NCI-H345 treated with DMSO at 0.1 percent for 48 hours (cell line): ENCODE measurements around the gene PSMB8.

Experiments
- DNase-seq: peaks from one replicate; lab custom pipeline; 2025; ENCODE audit not compliant: unreplicated experiment; lab: John Stamatoyannopoulos, UW

Gene PSMB8

GRCh38 chr6:32857156-32857891 is 13.5 kb upstream of the PSMB8 start:
- DNase-seq: no peak

DNA sequence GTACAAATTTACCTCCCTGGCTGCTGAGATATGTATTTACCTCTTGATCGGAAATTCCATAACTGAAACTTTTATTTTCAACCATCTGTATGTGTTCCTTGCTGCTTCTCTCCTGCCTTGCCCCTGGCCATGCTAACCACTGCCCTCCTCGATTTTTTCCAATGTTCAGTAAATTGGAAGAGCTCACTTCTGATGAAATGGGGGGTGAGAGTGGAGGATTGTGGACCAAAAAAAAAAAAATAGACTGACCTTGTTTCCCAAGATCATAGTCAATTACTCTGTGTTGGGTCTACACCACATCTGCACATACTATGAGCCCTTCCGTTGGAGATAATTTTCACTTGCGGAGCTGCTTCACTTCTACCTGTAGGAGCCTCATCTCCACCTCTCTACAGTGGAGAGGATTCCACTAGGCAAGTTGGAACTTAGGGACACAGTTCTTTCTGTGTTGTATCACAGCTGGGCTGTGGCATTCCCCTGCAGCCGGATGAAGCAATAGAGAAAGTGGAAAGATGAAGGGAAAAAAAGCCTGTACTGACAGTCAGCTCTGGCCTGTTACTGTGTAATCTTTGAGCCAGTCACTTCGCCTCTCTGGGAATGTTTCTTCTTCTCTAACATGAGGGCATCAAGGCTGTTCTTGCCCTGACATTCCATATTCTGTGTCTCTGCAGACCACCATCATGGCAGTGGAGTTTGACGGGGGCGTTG is 11.8 kb upstream of the PSMB8 start:
- no peak for DNase-seq

DNA sequence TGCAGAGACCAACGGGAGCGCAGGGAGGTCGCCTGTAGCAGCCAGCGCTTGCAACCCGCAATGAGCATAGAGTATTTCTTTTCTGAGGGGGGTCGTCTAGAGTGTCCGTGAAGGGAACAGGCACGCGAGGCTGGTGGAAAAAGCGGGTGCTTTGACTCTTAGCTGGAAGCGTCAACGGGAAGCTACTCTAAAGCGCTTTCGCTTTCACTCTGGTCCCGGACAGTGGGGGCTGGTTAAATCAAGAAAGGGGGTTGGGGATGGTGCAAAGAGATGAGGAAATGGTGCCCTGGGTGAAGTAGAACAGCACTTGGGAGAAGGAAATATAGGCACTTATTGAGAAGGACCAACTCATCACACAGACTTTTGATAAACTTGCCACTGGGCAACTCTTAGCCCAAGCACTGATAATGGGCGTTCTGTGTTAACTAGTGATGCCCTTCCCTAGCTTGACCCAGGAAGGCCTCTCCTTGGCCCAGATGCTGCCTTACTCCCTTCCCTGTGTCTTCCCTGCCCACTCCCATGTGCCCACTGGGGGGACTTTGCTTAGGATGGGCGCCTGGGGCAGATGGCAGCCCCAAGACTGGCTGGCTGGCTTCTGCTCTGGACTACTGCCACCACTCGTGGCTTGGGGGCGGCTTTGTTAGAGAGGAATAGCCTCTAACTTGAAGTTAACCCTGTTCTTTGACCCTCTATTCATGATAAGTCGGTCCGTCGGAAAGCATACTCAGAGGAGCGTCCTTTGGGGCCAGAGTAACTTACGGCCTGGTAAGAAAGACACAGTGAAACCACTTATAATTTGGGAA is 10.7 kb upstream of the PSMB8 start:
- DNase-seq: no peak

DNA sequence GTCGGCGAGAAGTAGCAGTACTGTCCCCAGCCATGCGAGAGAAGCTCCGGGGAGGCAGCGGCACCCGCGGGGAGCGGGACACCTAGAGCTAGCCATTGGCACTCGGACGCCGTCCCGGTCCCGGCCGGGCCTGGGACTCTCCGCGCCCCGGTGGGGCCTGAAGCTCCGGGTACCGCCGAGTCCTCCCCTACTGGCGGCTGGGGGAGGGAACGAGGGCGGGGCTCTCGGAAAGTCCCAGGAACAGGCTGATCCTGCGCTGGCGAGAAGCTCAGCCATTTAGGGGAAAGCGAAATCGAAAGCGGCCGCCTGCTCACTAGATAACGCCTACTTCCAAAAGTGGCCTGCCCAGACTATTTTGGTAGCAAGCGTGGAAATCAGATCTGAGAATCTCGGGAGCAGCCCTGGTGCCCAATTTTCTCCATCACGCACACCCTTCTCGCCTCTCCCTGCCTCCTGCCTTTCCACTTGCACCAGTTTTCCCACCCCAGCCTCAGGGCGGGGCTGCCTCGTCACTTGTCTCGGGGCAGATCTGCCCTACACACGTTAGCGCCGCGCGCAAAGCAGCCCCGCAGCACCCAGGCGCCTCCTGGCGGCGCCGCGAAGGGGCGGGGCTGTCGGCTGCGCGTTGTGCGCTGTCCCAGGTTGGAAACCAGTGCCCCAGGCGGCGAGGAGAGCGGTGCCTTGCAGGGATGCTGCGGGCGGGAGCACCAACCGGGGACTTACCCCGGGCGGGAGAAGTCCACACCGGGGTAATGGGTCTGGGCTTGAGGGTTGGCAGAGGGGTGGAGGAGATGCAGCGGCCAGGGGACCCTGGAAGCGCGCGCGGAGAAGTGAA is 9.9 kb upstream of the PSMB8 start, which contains the start of the genes PSMB9 and TAP1:
PSMB9 (plus strand) TSS at position 652 of the 835 bp plus-strand sequence; CDS start at position 690, 38 bp downstream.
TAP1 (minus strand) TSS at position 164 of the 835 bp plus-strand sequence; CDS start at position 96, 68 bp downstream.
- DNase-seq: peak; percentile 67

DNA sequence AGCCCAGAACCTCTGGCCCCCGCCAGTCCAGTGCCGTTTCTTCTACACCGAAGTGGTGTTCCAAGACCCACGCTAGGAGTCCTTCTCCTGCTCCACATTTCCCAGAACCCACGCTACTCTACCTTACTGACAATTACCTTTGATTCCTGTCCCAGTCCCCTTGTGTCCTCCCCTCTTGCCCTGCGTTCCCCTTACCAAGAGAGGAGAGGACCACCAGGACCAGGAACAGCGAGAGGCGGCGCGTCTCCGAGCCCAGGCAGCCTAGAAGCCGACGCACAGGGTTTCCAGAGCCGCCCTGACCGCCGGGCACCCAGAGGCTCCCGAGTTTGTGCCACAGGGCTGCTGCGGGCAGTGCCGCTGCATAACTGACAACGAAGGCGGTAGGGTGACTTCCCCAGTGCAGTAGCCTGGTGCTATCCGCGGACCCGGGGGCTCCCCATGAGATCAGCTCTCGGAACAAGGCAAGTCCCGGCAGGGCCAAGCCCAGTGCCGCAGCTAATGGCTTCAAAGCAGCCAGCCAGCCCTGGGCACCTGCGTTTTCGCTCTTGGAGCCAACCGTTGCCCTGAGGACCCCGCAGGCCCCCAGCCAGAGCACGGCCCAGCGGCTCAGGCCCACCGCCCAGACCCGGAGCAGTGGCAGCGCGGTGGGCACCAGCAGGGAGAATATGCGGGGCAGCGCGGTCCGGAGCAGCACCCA is 9.1 kb upstream of the PSMB8 start:
- no peak for DNase-seq

- DNase-seq: no peak
Observed at GRCh38 chr6:32852018-32852843, 8.4 kb upstream of the PSMB8 start.

DNA sequence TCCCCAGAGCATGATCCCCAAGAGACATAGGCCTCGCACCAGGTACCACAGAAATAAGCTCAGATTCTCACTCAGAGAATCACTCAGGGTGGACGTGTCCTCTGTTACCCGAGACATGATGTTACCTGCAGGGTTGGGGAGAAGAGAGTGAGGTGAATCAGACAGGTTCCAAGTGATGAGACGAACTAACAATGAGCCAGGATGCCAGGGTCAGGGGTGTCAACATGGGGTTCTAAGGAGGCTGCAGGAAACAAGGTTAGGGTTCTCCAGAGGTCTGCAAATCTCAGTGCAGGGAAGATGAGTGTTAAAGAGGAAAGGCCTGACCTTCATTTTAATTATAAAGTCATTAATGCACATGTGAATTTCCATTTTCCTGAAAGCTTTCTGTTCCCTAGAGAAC is 7.2 kb upstream of the PSMB8 start:
- no peak for DNase-seq

- DNase-seq: no peak
Observed at GRCh38 chr6:32849126-32849525, 5.3 kb upstream of the PSMB8 start.

DNA sequence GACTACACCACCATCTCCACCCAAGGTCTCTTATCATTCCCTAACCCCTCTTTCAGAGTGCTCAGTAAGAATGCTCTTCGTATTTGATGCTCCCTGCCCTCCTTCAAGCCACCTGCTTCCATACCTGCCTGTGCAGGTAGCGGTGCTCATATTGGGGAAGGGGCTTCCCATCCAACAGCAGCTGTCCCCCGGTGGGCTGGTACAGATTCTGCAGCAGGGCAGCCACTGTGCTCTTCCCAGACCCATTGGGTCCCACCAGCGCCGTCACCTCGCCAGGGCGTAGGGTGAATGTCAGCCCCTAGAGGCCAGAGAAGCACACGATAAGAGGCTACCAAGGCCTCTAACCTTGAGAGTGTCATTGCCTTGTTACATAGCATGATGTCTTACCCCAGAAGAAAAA is 3.9 kb upstream of the PSMB8 start:
- no peak for DNase-seq

DNA sequence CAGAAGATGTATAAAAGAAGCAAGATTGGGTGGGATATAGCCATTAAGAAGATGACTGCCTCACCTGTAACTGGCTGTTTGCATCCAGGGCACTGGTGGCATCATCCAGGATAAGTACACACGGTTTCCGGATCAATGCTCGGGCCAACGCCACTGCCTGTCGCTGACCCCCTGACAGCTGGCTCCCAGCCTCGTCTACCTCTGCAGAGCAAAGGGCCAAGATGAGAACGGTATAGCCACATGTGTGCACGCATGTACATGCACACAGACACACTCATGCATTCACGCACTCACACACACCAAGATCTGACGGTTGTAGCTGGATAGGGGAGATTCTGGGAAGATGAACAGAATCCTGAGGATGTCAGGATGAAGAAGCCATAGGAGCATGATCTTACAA is 3.2 kb upstream of the PSMB8 start:
- DNase-seq: no peak

DNA sequence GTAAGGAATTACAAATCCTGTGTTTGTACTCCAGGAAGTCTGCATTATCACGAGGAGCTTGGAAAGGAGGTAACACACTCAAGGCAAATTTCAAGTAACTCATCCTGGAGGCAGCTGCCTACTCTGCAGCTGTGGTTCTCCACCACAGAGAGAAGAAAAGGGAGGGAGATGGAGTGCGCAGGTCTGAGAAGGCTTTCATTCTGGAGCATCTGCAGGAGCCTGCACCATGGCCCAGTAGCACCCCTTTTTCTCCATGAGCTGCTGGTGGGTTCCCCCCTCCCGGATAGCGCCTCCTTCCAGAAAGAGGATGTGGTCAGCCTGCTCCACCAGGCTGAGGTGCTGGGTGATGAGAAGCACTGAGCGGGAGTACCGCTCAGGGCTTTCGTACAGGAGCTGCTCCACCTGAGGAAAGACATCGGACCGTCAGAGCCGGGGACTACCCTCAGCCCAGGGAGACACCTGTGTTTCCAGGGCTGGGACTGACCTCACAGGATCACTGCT is 1.6 kb upstream of the PSMB8 start:
- DNase-seq: no peak

- no peak for DNase-seq
Observed at GRCh38 chr6:32844839-32845383, 1.1 kb upstream of the PSMB8 start.

GRCh38 chr6:32843331-32843978 is 392 bp downstream of the PSMB8 start:
- no peak for DNase-seq

- DNase-seq: no peak
Observed at GRCh38 chr6:32842690-32843089, 1.2 kb downstream of the PSMB8 start.

- DNase-seq: no peak
Observed at GRCh38 chr6:32842021-32842650, 1.7 kb downstream of the PSMB8 start.

- no peak for DNase-seq
Observed at GRCh38 chr6:32840604-32841246, 3.1 kb downstream of the PSMB8 start.

DNA sequence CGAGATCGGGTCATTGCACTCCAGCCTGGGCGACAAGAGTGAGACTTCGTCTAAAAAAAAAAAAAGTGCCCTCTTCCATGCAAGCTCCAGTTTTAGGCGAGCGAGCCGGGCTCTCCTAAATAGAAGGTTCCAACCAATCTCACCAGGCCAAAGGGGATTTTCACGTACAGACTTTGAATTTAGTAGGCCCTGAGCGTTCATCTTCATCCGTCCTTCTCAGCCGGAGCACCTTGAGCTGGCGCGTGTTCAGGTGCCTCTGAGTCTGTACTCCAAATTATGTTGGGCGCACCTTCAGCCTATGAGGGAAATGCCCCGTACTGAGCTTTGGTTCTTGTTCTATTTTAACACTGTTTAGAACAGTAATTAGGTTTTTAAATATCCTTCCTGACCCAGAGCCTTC is 4.5 kb downstream of the PSMB8 start:
- no peak for DNase-seq
